Measurements from ENCODE around the gene F2R.

The F2R gene

GRCh38 chr5:76720988-76721569 lies 5.2 kb downstream of the F2R start:
- no peak overlapping the region for H3K27ac ChIP-seq

GRCh38 chr5:76723266-76723665 lies 7.3 kb downstream of the F2R start:
- TF ChIP-seq CTCF (conservative IDR thresholded peaks at IDR 0.05): no peak
- H3K27ac ChIP-seq: no peak overlapping the region

More at GRCh38 chr5:76720988-76721569, 5.2 kb downstream of the F2R start:
- no peak for TF ChIP-seq ZFX (IDR thresholded peaks at IDR 0.05)
- TF ChIP-seq CTCF (conservative IDR thresholded peaks at IDR 0.05): no peak

GRCh38 chr5:76723906-76724305 lies 8.0 kb downstream of the F2R start:
- TF ChIP-seq CTCF (conservative IDR thresholded peaks at IDR 0.05): no peak
- H3K27ac ChIP-seq: no peak overlapping the region

- no peak overlapping the region for H3K27ac ChIP-seq
Observed at GRCh38 chr5:76724871-76725270, 8.9 kb downstream of the F2R start.

GRCh38 chr5:76728965-76729364 lies 13.0 kb downstream of the F2R start:
- no peak for TF ChIP-seq ZFX (IDR thresholded peaks at IDR 0.05)
- TF ChIP-seq CTCF (conservative IDR thresholded peaks at IDR 0.05): no peak
- H3K27ac ChIP-seq: no peak overlapping the region

More at GRCh38 chr5:76724871-76725270, 8.9 kb downstream of the F2R start:
- TF ChIP-seq CTCF (conservative IDR thresholded peaks at IDR 0.05) (no peak), ZFX (IDR thresholded peaks at IDR 0.05) (no peak)

- TF ChIP-seq ZFX (IDR thresholded peaks at IDR 0.05): no peak
- no peak for TF ChIP-seq CTCF (conservative IDR thresholded peaks at IDR 0.05)
- no peak overlapping the region for H3K27ac ChIP-seq
Observed at GRCh38 chr5:76729373-76730290, 13.7 kb downstream of the F2R start.

GRCh38 chr5:76732405-76733048 lies 16.6 kb downstream of the F2R start:
- TF ChIP-seq ZFX (IDR thresholded peaks at IDR 0.05) (no peak), CTCF (conservative IDR thresholded peaks at IDR 0.05) (no peak)
- no peak overlapping the region for H3K27ac ChIP-seq

All from C4-2B (cell line).